Measurements from ENCODE around the gene PAPOLA.
A peak's percentile ranks its signal among the peaks of the same experiment; 100 is the strongest.
"Not testable (repeated sequence)": the region's sequence is repeated elsewhere in the genome, so short reads cannot be mapped to it uniquely, and the experiment has no call there.

PAPOLA gene

DNA sequence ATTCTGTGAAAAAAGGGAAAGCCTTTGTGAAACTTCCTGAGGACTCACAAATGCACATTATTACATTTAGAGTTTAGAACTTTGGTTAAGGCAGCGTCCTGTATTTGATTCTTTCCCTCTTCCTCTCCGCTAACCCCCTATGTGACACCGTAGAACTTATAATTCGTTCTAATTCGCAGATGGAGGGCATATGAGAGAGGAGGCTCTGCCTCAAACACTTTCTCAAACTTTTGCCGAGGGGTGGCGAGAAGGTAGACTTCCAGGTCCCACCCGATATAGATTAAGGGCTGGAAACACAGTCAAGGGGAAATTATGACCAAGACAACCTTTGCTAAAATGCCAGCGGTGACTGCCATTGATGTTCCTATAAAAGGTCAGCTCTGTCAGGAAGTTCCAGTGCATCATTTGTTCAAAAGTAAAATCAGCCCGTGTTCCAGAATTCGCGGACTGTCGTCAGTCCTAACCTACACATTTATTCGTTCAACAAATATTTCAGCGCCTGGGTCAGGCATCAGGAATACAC, 904 bp upstream of the PAPOLA start:
- FAIRE-seq = peak; percentile 50
- no peak for DNase-seq (ENCODE audit: extremely low spot score, insufficient read length, low read depth)

DNA sequence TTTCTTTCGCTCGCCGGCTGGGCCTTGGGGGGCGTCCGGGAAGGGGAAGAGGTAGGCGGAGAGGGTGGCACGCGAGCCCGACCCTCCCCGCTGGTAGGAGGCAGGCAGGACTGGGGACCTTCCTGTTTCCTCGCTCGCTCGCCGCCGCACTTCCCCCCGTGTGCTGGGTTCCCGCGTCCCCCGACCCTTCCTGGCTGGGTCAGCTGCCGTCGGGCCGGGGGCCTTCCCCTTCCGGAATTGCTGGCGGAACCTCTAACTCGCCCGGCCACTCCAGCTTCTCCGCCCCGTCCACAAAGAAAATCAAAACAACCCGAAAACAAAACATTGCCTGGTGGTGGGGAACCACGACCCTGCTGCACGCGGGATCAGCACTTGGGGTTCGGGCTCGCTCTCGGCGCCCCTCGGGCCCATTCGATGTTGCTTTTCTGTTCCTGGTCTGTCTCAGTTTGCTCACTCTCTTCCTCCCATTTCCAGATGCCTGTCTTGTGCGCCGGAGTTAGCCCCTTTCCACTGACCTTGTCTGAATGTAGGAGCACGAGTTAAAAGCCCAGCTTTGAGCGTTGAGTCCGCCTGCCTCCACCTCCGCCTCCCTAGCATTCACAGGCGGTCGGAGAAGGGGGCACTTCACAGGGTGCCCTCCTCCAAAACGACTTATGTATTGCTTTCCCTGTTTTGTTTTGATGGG, 581 bp downstream of the PAPOLA start:
- DNase-seq (ENCODE audit: extremely low spot score, insufficient read length, low read depth) (no peak), FAIRE-seq (peak; percentile 33)

DNA sequence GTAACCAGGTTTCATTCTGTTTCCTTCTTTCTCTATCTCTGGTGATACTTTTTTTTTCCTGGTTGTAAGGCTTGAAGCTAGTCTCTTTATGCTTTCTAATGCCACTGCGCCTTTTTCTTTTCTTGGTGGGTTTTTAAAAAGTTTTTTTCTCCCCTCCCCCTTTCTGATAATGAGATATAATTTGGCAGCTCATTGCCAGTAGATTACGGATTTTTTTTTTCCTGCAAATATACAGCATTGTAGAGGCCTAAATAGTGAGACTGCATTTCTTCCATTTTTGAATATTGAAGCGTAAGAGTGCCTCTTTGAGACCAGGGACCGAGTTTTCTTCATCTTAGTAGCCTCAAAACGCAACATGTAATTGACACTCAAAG, 1.1 kb downstream of the PAPOLA start:
- no peak for FAIRE-seq
- DNase-seq (ENCODE audit: extremely low spot score, insufficient read length, low read depth) = no peak

DNA sequence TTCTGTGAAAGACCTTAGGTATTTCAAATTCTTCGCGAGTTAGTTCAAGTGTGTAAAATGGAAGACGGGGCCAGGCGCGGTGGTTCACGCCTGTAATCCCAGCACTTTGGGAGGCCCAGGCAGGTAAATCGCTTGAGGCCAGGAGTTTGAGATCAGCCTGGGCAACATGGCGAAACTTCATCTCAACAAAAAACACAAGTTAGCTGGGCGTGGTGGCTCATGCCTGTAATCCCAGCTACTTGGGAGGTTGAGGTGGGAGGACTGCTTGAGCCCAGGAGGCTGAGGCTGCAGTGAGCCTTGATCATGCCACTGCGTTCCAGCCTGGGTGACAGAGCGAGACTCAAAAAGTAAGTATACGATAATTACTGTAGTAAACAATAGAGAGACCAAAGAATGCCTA, 2.2 kb downstream of the PAPOLA start:
- FAIRE-seq; DNase-seq (ENCODE audit: extremely low spot score, insufficient read length, low read depth): not testable (repeated sequence)

DNA sequence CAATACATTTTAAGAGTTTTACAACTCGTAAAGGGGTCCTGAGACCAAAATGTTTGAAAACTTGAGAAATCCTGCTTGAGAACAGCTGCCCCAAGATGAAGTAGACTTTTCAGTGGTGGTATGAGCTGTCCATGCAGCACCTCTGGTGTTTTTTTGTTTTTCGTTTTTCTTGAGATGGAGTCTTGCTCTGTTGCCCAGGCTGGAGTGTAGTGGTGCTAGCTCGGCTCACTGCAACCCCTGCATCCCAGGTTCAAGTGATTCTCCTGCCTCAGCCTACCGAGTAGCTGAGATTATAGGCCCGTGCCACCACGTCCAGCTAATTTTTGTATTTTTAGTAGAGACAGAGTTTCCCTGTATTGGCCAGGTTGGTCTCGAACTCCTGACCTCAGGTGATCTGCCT, 5.5 kb downstream of the PAPOLA start:
- no peak for FAIRE-seq

DNA sequence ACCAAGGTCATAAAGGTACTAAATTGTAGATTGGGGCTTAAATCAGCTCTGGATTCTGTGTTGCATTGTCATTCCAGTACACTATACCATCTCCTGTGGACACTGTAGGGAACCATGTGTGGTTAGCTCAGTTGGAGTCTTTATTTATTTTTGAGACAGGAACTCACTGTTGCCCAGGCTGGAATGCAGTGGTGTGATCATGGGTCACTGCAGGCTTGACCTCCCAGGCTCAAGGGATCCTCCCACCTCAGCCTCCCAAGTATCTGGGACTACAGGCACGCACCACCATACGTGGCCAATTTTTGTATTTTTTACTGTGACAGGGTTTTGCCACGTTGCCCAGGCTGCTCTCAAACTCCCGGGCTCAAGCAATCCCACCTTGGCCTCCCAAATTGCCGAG, 6.7 kb downstream of the PAPOLA start:
- FAIRE-seq = no peak
- no peak for DNase-seq (ENCODE audit: extremely low spot score, insufficient read length, low read depth)

More for the DNA sequence above, 5.5 kb downstream of the PAPOLA start:
- no peak for DNase-seq (ENCODE audit: extremely low spot score, insufficient read length, low read depth)

DNA sequence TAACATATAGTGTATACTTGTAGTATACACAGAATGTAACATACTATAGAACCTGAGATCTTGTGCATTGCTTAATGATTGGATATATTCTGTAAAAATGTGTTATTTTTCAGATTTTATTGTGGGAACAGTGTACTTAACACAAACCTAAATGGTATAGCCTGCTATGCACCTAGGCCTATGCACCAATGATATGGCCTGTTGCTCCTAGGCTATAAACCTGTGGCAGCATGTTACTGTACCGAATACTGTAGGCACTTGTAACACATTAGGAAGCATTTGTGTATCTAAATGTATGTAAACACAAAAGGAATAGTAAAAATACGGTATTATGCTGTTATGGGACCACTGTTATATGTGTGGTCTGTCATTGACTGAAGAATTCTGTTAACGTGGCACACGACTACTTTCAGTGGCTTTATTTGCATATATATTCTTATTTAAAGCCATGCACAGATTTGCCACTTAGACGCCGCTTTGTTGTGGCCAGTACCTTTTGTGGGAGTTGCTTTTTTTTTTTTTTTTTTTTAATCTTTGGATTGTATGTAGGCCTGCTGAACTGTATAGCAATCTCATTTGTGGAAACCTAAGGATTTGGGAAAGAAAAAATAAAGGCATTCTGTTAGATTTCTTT, 7.4 kb downstream of the PAPOLA start:
- DNase-seq (ENCODE audit: extremely low spot score, insufficient read length, low read depth) (no peak), FAIRE-seq (no peak)

DNA sequence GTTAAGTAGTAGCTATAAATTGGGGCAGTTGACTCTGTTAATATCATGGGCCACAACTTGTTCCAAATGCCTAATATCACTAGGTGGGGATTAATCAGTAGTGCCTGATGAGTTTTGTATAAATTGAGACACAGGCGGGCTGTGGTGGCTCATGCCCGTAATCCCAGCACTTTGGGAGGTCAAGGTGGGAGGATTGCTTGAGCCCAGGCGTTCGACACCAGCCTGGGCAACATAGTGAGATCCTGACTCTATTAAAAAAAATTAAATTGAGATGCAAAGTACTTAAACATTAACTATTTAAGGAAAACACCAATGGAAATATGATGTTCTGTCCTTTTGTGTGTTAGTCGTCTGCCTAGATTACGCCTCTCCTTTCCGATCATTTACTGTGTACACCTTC, 9.0 kb downstream of the PAPOLA start:
- FAIRE-seq (no peak), DNase-seq (ENCODE audit: extremely low spot score, insufficient read length, low read depth) (no peak)

DNA sequence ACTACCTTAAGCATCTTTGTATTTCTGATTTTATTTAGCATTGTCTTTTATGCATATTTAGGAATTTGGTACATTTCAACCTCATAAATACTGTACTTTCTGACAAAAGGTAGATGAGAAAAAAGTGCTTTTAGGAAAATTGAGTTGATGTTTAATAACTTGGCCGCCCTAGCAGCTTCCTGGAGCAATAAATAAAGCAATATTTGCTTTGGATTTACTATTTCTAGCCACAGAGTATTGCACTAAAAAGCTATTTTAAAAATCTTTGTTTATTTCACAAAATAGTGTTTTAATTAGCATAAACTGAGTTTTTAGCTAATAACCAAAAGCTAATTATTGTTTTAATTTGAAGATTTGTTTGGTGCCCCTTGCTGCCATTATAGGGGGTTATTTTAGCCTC, 9.5 kb downstream of the PAPOLA start:
- no peak for DNase-seq (ENCODE audit: extremely low spot score, insufficient read length, low read depth)
- no peak for FAIRE-seq

DNA sequence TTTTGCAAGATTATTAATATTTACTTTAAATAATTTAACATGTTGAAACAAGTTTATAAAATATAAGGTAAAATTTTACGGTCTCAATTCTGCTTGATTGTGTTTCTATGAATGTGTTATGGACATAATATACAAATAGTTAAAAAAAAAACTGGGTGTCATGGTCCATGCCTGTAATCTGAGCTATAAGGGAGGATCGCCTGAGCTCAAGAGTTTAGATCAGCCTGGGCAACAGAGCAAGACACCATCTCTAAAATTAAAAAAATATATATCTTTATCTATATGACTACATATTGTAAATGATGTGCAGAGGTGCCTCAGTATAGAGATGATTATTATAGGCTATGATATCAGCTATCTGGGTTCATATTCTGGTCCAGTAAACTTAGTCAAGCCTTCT, 9.9 kb downstream of the PAPOLA start:
- FAIRE-seq = no peak

DNA sequence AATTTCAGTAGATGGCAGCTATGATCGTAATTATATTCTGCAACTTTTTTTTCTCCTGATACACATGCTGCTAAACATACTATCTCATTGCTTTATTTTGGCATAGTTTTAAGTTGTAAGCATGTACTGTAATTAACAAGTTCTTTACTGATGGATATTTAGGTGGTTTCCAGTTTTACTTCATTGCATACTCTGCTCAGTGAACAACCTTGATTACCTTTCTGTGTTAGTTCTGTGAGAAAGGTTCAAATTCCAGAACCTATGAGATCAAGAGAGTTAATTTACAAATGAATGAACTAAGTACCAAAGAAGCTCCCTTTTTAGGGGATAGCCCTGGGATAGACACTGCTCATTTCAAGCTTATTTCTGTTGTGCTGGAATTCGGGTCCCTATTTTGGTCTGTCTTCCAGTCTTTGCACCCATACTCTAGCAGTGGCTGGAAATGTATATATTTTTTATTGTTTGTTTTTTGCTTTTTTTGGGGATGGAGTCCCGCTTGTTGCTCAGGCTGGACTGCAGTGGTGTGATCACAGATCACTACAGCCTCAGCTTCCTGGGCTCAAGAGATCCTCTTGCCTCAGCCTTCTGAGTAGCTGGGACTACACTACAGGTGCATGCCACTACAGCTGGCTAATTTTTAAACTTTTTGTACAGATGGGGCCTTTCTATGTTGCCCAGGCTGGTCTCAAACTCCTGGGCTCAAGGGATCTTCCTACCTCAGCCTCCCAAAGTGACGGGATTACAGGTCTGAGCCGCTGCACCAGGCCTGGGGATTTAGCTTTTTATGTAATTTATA, 10.6 kb downstream of the PAPOLA start:
- FAIRE-seq = peak; percentile 74
- DNase-seq (ENCODE audit: extremely low spot score, insufficient read length, low read depth) = no peak

More for the DNA sequence above, 9.9 kb downstream of the PAPOLA start:
- DNase-seq (ENCODE audit: extremely low spot score, insufficient read length, low read depth) = no peak

DNA sequence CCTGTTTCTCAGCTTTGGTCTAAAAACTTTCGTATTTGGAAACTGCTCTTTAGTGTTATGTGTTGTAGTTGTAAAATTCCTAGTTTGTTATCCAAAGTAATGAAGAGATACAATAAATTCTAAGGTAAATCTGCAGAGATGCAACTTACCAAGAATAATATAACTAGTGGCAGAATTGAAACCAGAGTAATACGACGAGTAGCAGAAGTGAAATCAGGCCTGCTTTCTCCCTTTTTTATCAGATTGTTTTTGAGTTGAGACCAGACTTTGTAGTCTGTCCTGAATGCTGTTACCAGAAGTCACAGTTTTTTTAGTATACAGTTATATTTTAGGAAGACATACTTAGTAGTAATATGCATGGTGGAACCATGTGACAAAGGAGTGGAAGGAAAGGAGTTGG, 12.5 kb downstream of the PAPOLA start:
- peak; percentile 68 for FAIRE-seq
- no peak for DNase-seq (ENCODE audit: extremely low spot score, insufficient read length, low read depth)

DNA sequence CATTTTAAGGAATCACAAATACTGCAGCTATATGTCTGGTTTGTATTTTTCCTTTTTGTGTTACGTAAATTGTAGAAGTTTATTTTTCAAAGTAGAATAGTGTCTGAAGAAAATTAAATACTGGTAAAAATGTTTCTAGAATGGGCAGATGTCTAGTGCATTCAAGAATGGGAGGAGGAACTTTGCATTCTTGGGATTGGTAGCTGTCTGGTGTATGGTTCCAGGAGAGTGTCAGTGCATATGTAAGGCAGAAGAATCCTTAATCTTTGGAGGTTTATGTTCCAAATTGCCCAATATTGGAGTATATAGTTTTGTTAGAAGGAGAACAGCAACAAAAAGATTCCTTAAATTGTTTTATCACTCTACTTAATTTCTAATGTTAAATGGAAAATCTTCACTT, 13.5 kb downstream of the PAPOLA start:
- DNase-seq (ENCODE audit: extremely low spot score, insufficient read length, low read depth) = no peak
- peak; percentile 5 for FAIRE-seq

DNA sequence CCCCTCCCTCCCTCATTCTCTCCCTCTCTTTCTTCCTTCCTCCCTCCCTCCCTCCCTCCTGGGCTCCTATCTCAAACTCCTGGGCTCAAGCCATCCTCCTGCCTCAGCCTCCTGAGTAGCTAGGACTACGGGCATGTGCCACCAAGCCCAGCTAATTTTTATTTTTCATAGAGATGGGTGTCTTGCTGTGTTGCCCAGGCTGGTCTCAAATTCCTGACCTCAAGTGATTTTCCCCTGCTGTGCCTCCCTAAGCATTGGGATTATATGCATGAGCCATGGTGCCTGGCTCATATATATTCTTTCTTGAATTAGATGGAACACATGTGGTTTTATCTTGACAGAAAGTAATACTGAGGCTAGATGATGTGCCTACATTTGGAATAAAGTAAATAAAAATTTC, 14.2 kb downstream of the PAPOLA start:
- no peak for DNase-seq (ENCODE audit: extremely low spot score, insufficient read length, low read depth)
- no peak for FAIRE-seq

DNA sequence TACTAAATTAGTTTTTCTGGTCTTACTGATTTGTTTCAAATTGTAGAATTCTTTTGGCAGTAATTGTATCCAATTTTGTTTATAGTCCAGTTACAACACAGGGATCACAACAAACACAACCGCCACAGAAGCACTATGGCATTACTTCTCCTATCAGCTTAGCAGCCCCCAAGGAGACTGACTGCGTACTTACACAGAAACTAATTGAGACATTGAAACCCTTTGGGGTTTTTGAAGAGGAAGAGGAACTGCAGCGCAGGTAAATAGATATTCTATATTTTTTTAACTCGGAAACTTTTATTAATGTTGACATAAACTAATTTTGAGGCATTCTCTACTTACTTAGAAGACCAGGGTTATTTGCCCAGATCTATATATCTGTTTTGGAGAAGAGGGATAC, 17.8 kb downstream of the PAPOLA start:
- no peak for DNase-seq (ENCODE audit: extremely low spot score, insufficient read length, low read depth)
- peak; percentile 54 for FAIRE-seq

DNA sequence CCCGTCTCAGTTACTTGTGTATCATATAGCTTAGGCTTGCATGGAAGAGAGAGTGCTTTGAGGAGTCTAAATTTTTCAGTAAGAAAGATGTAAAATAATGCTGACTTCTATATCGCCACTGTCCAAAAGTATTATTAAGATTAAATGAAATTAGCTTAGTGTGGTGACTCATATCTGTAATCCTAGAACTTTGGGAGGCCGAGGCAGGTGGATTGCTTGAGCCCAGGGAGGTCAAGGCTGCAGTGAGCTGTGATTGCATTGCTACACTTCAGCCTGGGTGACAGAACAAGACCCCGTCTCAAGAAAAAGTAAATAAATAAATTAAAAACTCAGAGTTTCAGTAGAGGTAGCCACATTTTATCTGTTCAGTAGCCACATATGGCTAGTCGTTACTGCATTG, 23.3 kb downstream of the PAPOLA start:
- FAIRE-seq (no peak), DNase-seq (ENCODE audit: extremely low spot score, insufficient read length, low read depth) (no peak)

DNA sequence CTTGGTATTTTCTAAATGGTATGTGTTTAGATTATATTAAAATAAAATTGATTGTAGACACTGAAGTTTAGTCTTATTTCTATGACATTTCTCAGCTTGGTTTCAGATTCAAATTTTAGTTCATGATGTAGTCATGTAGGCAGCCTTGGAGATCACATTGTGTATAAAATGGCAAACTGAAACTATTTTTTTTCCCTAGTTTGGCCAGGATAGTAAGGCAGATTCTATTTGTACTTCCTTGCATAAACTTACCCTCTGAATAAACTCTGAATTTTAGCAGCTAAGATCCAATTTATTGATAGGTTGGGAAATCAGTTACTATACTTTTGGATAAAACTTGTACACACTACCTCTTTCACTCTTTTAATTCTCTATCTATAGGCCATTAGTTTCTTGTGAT, 30.4 kb downstream of the PAPOLA start:
- no peak for FAIRE-seq
- DNase-seq (ENCODE audit: extremely low spot score, insufficient read length, low read depth) = no peak

DNA sequence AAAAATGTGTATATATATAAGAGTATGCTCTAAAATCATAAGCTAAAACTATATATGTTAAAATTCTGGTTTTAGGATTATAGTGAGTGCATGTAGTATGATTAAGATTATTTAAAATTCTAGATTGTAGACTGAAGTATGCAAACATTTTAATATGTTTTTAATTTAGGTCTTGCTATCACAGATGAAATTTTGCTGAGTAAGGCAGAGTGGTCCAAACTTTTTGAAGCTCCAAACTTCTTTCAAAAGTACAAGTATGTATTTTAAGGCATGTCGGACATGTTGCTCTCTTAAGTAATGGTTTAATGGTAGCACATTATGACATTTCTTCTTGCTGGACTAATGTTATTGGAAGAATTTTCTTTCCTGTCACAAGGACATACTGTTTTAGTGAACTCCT, 34.6 kb downstream of the PAPOLA start:
- FAIRE-seq (no peak), DNase-seq (ENCODE audit: extremely low spot score, insufficient read length, low read depth) (no peak)

DNA sequence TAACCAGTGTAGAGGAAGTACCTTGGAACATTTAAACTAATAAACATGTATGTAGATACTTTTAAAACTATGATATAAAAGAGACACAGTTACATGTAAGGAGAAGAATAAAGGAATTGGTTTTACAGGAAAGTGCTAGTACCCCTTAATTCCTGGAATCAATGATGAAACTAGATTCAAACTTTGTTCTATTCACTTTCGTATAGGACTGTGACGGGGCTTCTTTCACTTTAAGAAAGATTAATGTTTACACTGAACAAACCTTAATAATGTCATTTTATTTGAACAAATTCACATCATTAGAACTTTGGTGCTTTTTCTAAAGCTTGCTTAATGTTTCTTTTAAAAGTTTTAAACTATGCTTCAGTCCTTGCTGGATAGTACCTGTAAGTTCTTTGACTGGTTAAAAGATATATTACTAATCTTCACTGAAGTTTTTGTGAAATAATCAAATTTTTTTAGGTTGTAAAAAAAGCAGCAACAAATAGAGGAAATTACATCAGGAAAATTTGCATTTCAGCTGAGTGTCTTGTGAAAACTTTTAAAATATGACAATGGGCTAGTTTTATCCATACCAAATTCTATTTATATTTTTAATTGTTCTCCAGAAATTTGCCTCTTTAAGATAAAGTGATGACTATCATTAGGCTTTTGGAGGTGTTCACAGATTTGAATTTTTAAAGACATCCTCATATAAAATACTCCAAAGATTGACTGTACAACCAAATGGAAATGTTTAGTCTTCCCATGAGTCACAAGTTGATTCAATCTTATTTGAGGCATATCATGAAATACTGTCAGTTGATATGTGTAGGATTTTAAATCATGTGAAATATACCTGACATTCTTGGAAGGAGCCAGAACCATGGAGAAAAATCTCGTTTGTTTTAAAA, 36.2 kb downstream of the PAPOLA start:
- FAIRE-seq = no peak
- no peak for DNase-seq (ENCODE audit: extremely low spot score, insufficient read length, low read depth)

DNA sequence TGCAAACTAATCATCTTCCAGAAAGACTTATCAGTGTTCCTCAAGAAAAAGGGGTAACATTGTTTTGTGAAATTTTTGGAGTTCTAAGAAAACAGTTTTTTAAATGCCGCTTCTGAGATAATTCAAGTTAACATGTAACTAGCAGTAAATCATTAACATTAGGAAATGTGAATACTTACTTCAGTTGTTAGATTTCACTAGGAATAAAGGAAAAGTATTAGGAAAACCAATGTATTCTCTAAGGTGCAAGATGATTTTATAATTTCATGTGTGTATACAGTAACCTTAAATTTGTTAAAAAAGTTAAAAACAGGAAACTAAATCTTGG, 36.8 kb downstream of the PAPOLA start:
- FAIRE-seq = no peak

More for the DNA sequence above, 36.8 kb downstream of the PAPOLA start:
- DNase-seq (ENCODE audit: extremely low spot score, insufficient read length, low read depth) = no peak
